NCI-H345 (cell line): ENCODE data around the gene PLA2G2F.
"Not testable (repeated sequence)": the region's sequence is repeated elsewhere in the genome, so short reads cannot be mapped to it uniquely, and the experiment has no call there.

ENCODE experiments used
- DNase-seq: peaks from one replicate; lab custom pipeline; 2025; lab: John Stamatoyannopoulos, UW

Gene PLA2G2F

GRCh38 chr1:20114021-20114648, 25.0 kb upstream of the PLA2G2F start:
- peak; percentile 20 for DNase-seq

DNA sequence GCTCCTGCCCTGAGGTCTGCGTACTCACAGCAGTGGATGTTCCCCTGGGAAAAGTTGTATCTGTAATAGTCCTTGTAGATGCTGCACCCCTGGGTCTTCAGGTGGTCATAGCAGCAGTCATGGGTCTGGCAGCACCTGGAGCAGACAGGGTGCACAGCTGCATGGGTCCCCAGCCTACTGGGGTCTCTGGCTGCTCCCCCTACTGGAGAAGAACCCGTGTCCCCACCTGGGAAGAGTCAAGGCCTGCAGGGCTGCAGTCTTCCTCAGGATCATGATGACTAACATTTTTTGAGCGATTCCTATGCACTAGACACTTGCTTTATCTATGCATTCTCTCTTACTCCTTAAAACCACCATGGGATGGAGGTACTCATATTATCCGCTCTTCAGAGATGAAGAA, 23.6 kb upstream of the PLA2G2F start:
- DNase-seq = no peak

DNA sequence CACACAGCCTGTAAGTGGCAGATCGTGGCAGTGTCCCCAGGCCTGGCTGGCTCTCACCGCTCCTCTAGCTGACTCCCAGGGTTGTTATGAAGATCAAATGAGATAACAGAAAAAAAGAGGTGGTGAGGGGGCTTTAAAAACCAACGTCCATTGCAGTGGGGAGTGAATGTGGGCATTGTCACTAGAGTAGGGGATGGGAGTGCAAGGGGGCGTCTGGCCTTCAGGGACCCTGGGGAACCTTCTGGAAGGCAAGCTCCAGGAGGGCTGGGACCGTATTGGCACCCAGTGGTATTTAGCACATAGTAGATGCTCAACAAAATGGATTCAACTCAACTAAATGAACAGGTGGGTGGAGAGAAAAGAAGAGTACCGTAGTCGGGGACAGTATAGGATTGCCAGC, 23.2 kb upstream of the PLA2G2F start:
- DNase-seq = no peak

DNA sequence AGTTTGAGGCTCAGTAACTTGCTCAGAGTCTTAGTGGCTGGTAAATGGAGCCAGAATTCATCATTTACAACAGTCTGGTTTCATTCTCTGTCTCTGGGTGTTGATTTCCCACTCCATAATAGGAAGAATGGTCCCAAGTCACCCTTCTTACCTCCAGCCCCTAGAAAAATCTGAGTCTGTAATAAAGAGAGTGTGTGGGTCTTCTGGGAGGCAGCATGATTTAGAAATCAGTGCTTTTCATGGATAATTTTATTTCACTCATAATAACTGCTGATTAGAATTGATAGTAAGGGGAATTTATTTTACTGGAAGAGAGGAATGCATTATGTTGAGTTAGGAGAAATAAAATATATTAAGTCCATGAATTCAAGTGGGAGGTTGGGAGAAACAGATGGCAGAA, 21.9 kb upstream of the PLA2G2F start:
- no peak for DNase-seq

DNA sequence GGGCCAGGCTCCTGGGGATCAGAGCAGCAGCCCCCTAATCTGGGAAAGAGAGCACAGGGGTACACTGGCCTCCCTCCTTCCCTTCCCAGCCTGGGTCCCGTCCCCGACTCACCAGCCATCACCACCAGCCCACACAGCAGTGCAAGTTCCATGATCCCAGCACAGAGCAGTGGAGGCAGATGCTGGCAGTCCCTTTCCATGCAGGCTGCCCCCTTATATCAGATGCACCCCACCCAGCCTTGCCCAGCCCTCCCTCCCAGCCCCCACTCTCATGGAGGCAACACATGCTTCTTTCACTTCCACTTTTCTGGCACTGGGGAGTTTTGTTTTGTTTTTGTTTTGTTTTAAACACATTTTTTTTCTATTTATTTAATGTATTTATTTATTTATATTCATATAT, 19.8 kb upstream of the PLA2G2F start, which contains the start of gene PLA2G2D:
Gene PLA2G2D, minus strand, starts transcription at position 190 of the 400 bp plus-strand sequence. Its CDS starts 38 bp downstream, at position 152.
- no peak for DNase-seq

- no peak for DNase-seq
These were observed 18.3 kb upstream of the PLA2G2F start for GRCh38 chr1:20120796-20121195.

DNA sequence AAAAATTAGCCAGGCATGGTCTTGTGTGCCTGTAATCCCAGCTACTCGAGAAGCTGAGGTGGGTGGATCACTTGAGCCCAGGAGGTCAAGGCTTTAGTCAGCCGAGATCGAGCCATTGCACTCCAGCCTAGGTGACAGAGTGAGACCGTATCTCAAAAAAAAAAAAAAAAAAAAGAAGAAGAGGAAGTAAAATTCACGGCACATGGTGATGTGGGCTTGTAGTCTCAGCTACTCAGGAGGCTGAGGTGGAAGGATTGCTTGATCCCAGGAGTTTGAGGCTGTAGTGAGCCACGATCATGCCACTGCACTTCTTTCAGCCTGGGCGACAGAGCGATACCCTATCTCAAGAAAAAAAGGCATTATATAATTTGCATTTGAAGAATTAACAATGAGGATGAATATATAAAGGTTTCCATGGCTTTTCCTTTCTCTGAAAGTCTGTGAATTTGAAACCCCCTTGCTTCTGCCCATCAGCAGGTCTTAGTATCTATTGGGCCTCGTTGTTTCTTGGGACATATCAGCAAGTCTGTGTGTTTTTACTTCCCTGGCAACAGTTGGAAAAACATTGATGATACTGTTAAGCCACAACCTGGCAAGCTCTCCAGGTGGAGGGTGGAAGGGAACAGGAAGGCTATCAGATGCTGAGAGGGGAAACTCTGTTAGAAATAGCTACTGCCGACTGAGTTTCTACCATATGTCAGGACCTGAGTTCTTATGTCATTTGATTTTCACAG, 15.2 kb upstream of the PLA2G2F start:
- no peak for DNase-seq

GRCh38 chr1:20124456-20125057, 14.6 kb upstream of the PLA2G2F start:
- DNase-seq = no peak

DNA sequence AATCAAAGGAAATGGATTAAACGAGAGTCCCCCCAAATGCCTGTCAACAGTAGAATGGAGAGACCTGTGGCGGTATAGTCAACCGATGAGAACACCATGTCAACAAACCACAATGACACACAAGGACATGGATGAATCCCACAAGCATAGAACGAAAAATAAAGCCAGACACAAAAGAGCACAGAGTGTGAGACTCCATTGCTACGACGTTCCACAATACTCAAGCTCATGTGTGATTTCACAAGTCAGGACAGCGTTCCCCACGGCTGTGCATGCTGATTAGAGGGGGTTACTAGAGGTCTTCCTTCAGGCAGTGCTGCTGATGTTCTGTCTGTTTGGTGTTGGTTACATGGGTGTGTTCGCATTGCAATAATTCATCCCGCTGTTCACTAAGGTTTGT, 14.0 kb upstream of the PLA2G2F start:
- no peak for DNase-seq

- DNase-seq = no peak
These were observed 12.9 kb upstream of the PLA2G2F start for GRCh38 chr1:20126041-20126805.

DNA sequence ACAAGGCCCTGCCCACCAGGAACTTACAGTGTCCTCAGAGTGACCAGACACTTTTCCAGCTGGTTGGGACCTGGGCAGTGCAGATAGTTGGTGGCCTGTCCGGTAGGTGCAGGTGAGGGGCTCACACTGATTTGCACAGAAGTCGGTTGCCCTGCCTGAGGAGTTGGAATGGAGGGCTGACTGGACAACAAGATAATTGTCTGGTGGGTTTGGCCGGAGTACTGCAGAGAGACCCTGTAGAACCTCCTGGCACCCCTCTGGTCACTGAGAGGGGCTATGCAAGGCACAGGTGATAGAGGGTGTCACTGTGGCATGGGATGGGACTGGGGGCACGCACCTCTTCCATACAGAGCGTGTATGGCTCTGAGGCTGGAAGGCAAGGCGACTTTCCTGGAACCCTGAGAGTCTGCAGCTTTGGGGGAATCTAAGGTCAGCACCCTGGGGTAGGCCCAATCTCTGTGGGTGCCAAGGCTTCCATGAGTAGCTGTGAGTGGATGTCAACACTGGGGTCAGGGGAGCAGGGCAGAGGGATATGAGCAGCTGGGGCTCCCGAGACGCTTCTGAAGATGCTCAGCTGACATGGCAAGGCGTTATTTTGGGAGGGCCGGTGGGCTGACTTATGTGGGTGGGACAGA, 12.2 kb upstream of the PLA2G2F start:
- no peak for DNase-seq

DNA sequence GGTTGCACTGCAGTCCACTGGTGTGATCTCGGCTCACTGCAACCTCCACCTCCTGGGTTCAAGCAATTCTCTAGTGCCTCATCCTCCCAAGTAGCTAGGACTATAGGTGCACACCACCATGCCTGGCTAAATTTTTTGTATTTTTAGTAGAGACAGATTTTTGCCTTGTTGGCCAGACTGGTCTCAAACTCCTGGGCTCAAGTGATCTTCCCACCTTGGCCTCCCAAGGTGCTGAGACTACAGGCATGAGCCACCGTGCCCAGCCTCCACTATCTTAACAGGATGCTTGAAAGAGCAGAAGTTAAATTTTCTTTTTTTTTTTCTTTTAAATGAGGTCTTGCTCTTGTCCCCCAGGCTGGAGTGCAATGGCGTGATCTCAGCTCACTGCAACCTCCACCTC, 8.6 kb upstream of the PLA2G2F start:
- DNase-seq = not testable (repeated sequence)

DNA sequence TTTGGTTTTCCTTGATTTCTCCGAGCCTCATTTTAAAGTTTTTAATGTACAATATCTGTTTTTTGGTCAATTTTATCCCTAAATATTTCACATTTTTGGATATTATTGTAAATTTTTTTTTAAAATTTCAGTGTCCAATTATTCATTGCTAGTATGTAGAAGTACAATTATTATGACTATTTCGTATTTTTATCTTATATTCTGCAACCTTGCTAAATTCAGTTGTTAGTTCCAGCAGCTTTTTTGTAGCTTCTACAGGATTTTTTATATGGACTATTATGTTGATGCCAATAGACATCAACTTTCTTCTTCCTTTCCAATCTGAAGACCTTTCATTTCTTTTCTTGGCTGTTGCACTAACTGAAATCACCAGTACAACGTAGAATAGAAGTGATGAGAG, 4.1 kb upstream of the PLA2G2F start:
- DNase-seq = no peak

GRCh38 chr1:20136249-20136648, 2.9 kb upstream of the PLA2G2F start:
- no peak for DNase-seq

GRCh38 chr1:20137055-20137454, 2.1 kb upstream of the PLA2G2F start:
- DNase-seq = no peak

GRCh38 chr1:20137604-20138003, 1.5 kb upstream of the PLA2G2F start:
- no peak for DNase-seq

- DNase-seq = no peak
These were observed 777 bp upstream of the PLA2G2F start for GRCh38 chr1:20138346-20138745.

DNA sequence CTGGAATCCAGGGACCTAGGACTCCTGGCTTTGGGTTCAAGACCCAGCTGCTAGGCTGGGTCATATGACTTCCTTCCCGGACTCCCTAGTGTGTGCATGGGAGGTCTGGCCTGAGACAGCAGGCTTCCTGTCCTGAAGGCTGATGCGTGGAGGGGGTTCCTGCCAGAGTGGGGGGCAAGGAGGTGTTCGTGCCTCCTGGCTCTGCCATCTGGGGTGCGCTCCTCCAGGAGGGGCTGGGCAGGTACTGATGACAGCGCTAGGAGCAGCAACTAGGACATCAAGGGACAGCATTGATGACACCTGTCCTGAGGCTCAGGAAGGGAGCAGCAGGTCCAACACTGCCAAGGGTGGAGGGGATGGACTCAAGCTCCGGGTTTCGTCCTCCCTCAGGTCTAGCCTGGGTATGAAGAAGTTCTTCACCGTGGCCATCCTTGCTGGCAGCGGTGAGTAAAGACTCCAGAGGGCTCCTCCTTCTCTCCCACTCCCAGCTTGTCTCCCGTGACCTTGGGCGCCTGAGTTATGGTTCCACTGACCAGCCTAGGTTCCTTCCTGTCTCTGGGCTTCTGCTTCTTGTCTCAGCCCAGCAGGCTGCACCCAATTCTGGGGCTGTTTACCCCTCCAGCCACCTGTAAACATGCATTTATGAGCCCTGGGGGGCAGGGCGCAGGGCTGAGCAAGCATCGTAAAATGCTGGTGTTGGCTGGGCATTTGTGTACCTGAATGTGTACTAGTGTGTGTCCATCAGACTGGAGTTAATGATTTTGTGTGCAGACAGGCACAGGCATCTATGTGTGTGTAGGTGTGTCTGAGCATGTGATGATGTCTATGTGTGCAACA, 871 bp downstream of the PLA2G2F start:
- no peak for DNase-seq

DNA sequence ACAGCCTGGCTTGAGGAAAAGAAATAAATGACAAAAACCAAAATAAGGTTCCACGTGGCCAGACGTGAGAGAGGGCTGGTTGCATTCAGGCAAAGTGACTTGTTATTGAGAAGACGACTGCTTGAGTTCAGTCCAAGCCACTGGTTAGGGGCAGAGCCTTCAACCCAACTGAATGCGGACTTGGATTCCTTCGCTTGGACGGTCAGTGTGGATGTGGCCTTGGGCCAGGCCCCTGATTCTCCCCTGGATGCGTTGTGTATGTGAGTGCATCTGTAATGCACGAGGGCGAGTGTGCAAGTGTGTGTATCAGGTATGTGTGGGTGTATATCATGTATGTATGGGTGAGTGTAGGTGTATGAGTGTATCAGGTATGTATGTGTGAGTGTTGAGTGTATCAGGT, 1.9 kb downstream of the PLA2G2F start:
- DNase-seq = no peak

DNA sequence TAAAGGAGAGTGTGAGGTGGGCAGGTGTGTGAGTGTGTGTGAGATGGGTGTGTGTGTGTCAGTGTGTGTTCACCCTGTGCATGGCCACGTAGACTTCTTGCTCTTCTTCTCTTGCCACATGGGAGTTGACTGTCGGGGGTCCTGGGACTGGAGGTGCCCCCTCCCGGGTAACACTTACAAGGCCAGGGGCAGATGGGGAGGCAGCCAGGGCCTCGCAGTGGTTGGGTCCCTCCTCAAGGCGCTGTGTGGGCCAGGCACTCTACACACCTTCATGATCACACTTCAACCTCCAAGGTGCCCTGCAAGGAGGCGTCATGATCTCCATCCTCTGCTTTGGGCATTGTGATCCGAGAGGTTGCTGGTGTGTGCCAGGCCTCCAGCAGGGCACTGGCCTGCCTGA, 2.3 kb downstream of the PLA2G2F start:
- DNase-seq = no peak

- no peak for DNase-seq
These were observed 3.0 kb downstream of the PLA2G2F start for GRCh38 chr1:20142001-20142710.
